ENCODE data around the gene TAF12.

The TAF12 gene

GRCh38 chr1:28632560-28632959 is 10.3 kb downstream of the TAF12 start:
- no peaks in the 10 kb centered on the region for H3K79me2 ChIP-seq (ENCODE audit: low read length)
- no peak for DNase-seq
- TF ChIP-seq EZH2 (optimal IDR thresholded peaks at IDR 0.05; ENCODE audit: low read depth, low read length) (no peak), EZH2phosphoT487 (IDR thresholded peaks at IDR 0.05; ENCODE audit: low read length) (no peak), CTCF (IDR thresholded peaks at IDR 0.05; ENCODE audit: low read length) (no peak)
- peaks cover 12% of the 10 kb centered on the region; the same call in 1 of the 2 replicates for H3K4me1 ChIP-seq (ENCODE audit: low read length)
- no peak overlapping the region; the same call in 1 of the 2 replicates for H3K4me2 ChIP-seq (ENCODE audit: low read depth, low read length)
- no peak overlapping the region; the same call in 1 of the 2 replicates for H3K27ac ChIP-seq (ENCODE audit: low read length)
- no peak overlapping the region for H3K9ac ChIP-seq (ENCODE audit: low read length)
- H4K20me1 ChIP-seq (ENCODE audit: insufficient read depth, low read length) = no peaks in the 10 kb centered on the region
- H3F3A ChIP-seq (ENCODE audit: insufficient read depth, low read length) = peaks cover 10% of the 10 kb centered on the region
- no peaks in the 10 kb centered on the region for H3K36me3 ChIP-seq (replicated peaks; ENCODE audit: insufficient read depth, low read length)
- no peaks in the 10 kb centered on the region for H3K9me3 ChIP-seq (replicated peaks; ENCODE audit: insufficient read depth, low read length)
- no peak overlapping the region for H2AFZ ChIP-seq (ENCODE audit: low read length)
- no peaks in the 10 kb centered on the region for H3K27me3 ChIP-seq (replicated peaks; ENCODE audit: insufficient read depth, low read length)
- H3K9me2 ChIP-seq (replicated peaks; ENCODE audit: insufficient read depth, low read length) = no peaks in the 10 kb centered on the region
- no peak overlapping the region for H3K4me3 ChIP-seq (ENCODE audit: low read length)

- DNase-seq = no peak
- TF ChIP-seq EZH2phosphoT487 (IDR thresholded peaks at IDR 0.05; ENCODE audit: low read length) (no peak), CTCF (IDR thresholded peaks at IDR 0.05; ENCODE audit: low read length) (no peak), EZH2 (optimal IDR thresholded peaks at IDR 0.05; ENCODE audit: low read depth, low read length) (no peak)
- Histone ChIP-seq H3K4me1 (ENCODE audit: low read length) (peaks cover 12% of the 10 kb centered on the region; the same call in 1 of the 2 replicates), H3K9me3 (replicated peaks; ENCODE audit: insufficient read depth, low read length) (no peaks in the 10 kb centered on the region), H3K9ac (ENCODE audit: low read length) (no peak overlapping the region), H3K4me2 (ENCODE audit: low read depth, low read length) (peak overlapping the region; percentile 6; the same call in 1 of the 2 replicates), H3K4me3 (ENCODE audit: low read length) (no peak overlapping the region), H3F3A (ENCODE audit: insufficient read depth, low read length) (peaks cover 10% of the 10 kb centered on the region), H3K27ac (ENCODE audit: low read length) (peak overlapping the region; percentile 33; the same call in 1 of the 2 replicates), H3K79me2 (ENCODE audit: low read length) (no peaks in the 10 kb centered on the region), H3K36me3 (replicated peaks; ENCODE audit: insufficient read depth, low read length) (no peaks in the 10 kb centered on the region), H3K9me2 (replicated peaks; ENCODE audit: insufficient read depth, low read length) (no peaks in the 10 kb centered on the region), H4K20me1 (ENCODE audit: insufficient read depth, low read length) (no peaks in the 10 kb centered on the region), H3K27me3 (replicated peaks; ENCODE audit: insufficient read depth, low read length) (no peaks in the 10 kb centered on the region), H2AFZ (ENCODE audit: low read length) (no peak overlapping the region)
Observed at GRCh38 chr1:28631713-28632112, 11.2 kb downstream of the TAF12 start.

- no peaks in the 10 kb centered on the region for H3K36me3 ChIP-seq (replicated peaks; ENCODE audit: insufficient read depth, low read length)
- H3K4me2 ChIP-seq (ENCODE audit: low read depth, low read length) = no peak overlapping the region
- no peaks in the 10 kb centered on the region for H3K4me1 ChIP-seq (ENCODE audit: low read length)
- no peak overlapping the region for H3K9ac ChIP-seq (ENCODE audit: low read length)
- no peaks in the 10 kb centered on the region for H4K20me1 ChIP-seq (ENCODE audit: insufficient read depth, low read length)
- no peaks in the 10 kb centered on the region for H3K9me2 ChIP-seq (replicated peaks; ENCODE audit: insufficient read depth, low read length)
- no peak for DNase-seq
- no peaks in the 10 kb centered on the region for H3K9me3 ChIP-seq (replicated peaks; ENCODE audit: insufficient read depth, low read length)
- no peaks in the 10 kb centered on the region for H3F3A ChIP-seq (ENCODE audit: insufficient read depth, low read length)
- no peak overlapping the region for H3K27ac ChIP-seq (ENCODE audit: low read length)
- no peak overlapping the region for H3K4me3 ChIP-seq (ENCODE audit: low read length)
- H3K27me3 ChIP-seq (replicated peaks; ENCODE audit: insufficient read depth, low read length) = no peaks in the 10 kb centered on the region
- no peaks in the 10 kb centered on the region for H3K79me2 ChIP-seq (ENCODE audit: low read length)
- no peak overlapping the region for H2AFZ ChIP-seq (ENCODE audit: low read length)
- TF ChIP-seq EZH2phosphoT487 (IDR thresholded peaks at IDR 0.05; ENCODE audit: low read length) = no peak
- TF ChIP-seq CTCF (IDR thresholded peaks at IDR 0.05; ENCODE audit: low read length) = no peak
- TF ChIP-seq EZH2 (optimal IDR thresholded peaks at IDR 0.05; ENCODE audit: low read depth, low read length) = no peak
Observed at GRCh38 chr1:28613175-28613574, 29.7 kb downstream of the TAF12 start.

Measured in MM.1S (cell line).